ENCODE data around the gene FLYWCH1. TPM values are rescaled to one million over a fixed set of nuclear protein-coding genes. Genes with fewer than 3 reads are reported as not detected.

The FLYWCH1 gene
- total and polyA plus RNA-seq, 9 of the 15 experiments (the other 6 are each of a cell fraction or from before 2014, with no cell fraction given): 0.18 to 33.6 (median 11.3) TPM

DNA sequence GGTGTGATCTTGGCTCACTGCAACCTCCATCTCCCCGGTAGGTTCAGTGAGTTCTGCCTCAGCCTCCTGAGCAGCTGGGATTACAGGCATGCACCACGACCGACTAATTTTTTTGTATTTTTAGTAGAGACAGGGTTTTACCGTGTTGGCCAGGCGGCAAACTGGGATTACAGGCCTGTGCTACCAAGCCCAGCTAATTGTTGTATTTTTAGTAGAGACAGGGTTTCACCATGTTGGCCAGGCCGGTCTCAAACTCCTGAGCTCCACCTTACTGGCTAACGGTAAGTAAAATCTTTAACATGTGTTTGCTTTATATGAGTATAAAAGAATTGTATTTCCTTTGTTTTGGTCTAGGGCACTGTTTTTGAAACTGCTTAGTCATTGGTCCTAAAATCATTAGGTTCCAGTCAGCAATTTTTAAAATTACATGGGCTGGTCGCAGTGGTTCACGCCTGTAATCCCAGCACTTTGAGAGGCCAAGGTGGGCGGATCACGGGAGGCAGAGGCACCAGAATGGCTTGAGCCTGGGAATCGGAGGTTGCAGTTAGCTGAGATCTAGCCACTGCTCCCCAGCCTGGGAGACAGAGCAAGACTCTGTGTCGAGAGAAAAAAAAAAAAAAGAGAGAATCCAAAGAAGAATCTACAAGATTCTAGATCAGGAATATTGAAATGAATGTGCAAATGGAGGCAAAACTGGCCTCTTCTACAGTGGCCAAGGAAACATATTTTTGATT, 3.6 kb downstream of the FLYWCH1 start (continued):
- peak in 1 of 2 experiments; percentile 37; a peak in 1 of 4 replicates for TF ChIP-seq RCOR1 (IDR thresholded peaks at IDR 0.05; ENCODE audit: borderline replicate concordance in 1 of 2, low read depth in 2 of 2, low read length in 2 of 2)
- TF ChIP-seq, protein P1, sequence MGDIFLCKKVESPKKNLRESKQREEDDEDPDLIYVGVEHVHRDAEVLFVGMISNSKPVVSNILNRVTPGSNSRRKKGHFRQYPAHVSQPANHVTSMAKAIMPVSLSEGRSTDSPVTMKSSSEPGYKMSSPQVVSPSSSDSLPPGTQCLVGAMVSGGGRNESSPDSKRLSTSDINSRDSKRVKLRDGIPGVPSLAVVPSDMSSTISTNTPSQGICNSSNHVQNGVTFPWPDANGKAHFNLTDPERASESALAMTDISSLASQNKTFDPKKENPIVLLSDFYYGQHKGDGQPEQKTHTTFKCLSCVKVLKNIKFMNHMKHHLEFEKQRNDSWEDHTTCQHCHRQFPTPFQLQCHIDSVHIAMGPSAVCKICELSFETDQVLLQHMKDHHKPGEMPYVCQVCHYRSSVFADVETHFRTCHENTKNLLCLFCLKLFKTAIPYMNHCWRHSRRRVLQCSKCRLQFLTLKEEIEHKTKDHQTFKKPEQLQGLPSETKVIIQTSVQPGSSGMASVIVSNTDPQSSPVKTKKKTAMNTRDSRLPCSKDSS (IDR thresholded peaks at IDR 0.05; ENCODE audit: low read depth, partially characterized antibody): no peak
- TF ChIP-seq SIRT6 (IDR thresholded peaks at IDR 0.05; ENCODE audit: low read depth, low read length): no peak
- peak; percentile 91 for TF ChIP-seq NFE2L1 (tag; IDR thresholded peaks at IDR 0.05; ENCODE audit: borderline replicate concordance, low read depth)
- TF ChIP-seq, protein P2, sequence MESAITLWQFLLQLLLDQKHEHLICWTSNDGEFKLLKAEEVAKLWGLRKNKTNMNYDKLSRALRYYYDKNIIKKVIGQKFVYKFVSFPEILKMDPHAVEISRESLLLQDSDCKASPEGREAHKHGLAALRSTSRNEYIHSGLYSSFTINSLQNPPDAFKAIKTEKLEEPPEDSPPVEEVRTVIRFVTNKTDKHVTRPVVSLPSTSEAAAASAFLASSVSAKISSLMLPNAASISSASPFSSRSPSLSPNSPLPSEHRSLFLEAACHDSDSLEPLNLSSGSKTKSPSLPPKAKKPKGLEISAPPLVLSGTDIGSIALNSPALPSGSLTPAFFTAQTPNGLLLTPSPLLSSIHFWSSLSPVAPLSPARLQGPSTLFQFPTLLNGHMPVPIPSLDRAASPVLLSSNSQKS (CRISPR knock-in tag; IDR thresholded peaks at IDR 0.05): no peak
- TF ChIP-seq ZNF384 (IDR thresholded peaks at IDR 0.05; ENCODE audit: low read depth, low read length): no peak
- TF ChIP-seq, protein P3, sequence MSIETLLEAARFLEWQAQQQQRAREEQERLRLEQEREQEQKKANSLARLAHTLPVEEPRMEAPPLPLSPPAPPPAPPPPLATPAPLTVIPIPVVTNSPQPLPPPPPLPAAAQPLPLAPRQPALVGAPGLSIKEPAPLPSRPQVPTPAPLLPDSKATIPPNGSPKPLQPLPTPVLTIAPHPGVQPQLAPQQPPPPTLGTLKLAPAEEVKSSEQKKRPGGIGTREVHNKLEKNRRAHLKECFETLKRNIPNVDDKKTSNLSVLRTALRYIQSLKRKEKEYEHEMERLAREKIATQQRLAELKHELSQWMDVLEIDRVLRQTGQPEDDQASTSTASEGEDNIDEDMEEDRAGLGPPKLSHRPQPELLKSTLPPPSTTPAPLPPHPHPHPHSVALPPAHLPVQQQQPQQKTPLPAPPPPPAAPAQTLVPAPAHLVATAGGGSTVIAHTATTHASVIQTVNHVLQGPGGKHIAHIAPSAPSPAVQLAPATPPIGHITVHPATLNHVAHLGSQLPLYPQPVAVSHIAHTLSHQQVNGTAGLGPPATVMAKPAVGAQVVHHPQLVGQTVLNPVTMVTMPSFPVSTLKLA (conservative IDR thresholded peaks at IDR 0.05): 0 out of 4 replicates have a peak, but pooled peaks of 1 of the 2 experiments have one; percentile 19
- TF ChIP-seq FOXM1 (IDR thresholded peaks at IDR 0.05; ENCODE audit: low read depth): 0 out of 2 replicates have a peak, but pooled peaks have one; percentile 19
- TF ChIP-seq FOXM1 (CRISPR knock-in tag; IDR thresholded peaks at IDR 0.05; ENCODE audit: low read depth): no peak
- TF ChIP-seq, protein P4, sequence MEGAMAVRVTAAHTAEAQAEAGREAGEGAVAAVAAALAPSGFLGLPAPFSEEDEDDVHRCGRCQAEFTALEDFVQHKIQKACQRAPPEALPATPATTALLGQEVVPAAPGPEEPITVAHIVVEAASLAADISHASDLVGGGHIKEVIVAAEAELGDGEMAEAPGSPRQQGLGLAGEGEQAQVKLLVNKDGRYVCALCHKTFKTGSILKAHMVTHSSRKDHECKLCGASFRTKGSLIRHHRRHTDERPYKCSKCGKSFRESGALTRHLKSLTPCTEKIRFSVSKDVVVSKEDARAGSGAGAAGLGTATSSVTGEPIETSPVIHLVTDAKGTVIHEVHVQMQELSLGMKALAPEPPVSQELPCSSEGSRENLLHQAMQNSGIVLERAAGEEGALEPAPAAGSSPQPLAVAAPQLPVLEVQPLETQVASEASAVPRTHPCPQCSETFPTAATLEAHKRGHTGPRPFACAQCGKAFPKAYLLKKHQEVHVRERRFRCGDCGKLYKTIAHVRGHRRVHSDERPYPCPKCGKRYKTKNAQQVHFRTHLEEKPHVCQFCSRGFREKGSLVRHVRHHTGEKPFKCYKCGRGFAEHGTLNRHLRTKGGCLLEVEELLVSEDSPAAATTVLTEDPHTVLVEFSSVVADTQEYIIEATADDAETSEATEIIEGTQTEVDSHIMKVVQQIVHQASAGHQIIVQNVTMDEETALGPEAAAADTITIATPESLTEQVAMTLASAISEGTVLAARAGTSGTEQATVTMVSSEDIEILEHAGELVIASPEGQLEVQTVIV (CRISPR knock-in tag; IDR thresholded peaks at IDR 0.05; ENCODE audit: borderline replicate concordance): no peak
- TF ChIP-seq, protein P5, sequence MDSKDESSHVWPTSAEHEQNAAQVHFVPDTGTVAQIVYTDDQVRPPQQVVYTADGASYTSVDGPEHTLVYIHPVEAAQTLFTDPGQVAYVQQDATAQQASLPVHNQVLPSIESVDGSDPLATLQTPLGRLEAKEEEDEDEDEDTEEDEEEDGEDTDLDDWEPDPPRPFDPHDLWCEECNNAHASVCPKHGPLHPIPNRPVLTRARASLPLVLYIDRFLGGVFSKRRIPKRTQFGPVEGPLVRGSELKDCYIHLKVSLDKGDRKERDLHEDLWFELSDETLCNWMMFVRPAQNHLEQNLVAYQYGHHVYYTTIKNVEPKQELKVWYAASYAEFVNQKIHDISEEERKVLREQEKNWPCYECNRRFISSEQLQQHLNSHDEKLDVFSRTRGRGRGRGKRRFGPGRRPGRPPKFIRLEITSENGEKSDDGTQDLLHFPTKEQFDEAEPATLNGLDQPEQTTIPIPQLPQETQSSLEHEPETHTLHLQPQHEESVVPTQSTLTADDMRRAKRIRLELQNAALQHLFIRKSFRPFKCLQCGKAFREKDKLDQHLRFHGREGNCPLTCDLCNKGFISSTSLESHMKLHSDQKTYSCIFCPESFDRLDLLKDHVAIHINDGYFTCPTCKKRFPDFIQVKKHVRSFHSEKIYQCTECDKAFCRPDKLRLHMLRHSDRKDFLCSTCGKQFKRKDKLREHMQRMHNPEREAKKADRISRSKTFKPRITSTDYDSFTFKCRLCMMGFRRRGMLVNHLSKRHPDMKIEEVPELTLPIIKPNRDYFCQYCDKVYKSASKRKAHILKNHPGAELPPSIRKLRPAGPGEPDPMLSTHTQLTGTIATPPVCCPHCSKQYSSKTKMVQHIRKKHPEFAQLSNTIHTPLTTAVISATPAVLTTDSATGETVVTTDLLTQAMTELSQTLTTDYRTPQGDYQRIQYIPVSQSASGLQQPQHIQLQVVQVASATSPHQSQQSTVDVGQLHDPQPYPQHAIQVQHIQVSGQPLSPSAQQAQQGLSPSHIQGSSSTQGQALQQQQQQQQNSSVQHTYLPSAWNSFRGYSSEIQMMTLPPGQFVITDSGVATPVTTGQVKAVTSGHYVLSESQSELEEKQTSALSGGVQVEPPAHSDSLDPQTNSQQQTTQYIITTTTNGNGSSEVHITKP (IDR thresholded peaks at IDR 0.05; ENCODE audit: partially characterized antibody): peak; percentile 10
- TF ChIP-seq ZNF444 (CRISPR knock-in tag; IDR thresholded peaks at IDR 0.05): no peak
- TF ChIP-seq ZNF316 (IDR thresholded peaks at IDR 0.05): peak; percentile 100
- no peak for TF ChIP-seq WHSC1 (IDR thresholded peaks at IDR 0.05; ENCODE audit: low read length)
- TF ChIP-seq HNRNPL (IDR thresholded peaks at IDR 0.05; ENCODE audit: low read depth, low read length): no peak

All from K562 (cell line).